ENCODE data around the gene FBLN2. TPM values are rescaled to one million over a fixed set of nuclear protein-coding genes. Genes with fewer than 3 reads are reported as not detected.

Gene FBLN2
- total RNA-seq, 1 experiment from 2014 or later, result 0.39 TPM

DNA sequence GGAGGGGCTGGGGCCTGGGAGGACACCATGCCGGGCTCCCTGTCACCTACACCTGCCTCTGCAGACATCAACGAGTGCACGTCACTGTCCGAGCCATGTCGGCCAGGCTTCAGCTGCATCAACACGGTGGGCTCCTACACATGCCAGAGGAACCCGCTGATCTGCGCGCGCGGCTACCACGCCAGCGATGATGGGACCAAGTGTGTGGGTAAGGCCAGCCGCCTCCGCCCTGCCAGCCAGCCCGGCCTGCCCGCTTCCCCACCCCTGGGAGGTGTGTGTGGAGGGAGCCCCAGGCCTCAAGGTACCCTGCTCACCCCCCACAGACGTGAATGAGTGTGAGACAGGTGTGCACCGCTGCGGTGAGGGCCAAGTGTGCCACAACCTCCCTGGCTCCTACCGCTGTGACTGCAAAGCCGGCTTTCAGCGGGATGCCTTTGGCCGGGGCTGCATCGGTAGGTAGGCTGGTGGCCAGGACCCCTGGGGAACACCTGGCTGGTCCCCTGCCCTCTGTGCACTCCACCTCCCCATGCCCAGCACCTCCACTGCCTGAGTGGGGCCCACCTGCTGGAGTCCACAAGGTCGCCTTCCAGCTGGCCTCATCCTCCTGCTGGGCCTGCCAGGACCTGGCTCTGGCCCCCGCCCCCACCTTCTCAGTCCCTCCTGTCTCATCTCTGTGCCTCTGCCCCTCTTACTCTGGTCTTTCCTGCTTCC lies 80.1 kb downstream of the FBLN2 start:
- Histone ChIP-seq H4K20me1 (ENCODE audit: insufficient read depth) (no peaks in the 10 kb centered on the region), H3K4me2 (ENCODE audit: low read length) (no peak overlapping the region), H3K9me2 (ENCODE audit: insufficient read depth) (no peaks in the 10 kb centered on the region), H3K27ac (ENCODE audit: low read depth, low read length) (no peak overlapping the region; the same call in 1 of the 2 replicates), H3K4me3 (replicated peaks in 1 of 2; ENCODE audit: low read depth in 1 of 2, low read length in 2 of 2) (no peak overlapping the region), H3K79me2 (ENCODE audit: insufficient read depth, low read length) (no peaks in the 10 kb centered on the region), H3K9ac (ENCODE audit: low read length) (no peak overlapping the region), H3K27me3 (ENCODE audit: insufficient read depth, low read length) (no peaks in the 10 kb centered on the region), H3K9me3 (ENCODE audit: control insufficient read depth in 1 of 2, insufficient read depth in 1 of 2, low read depth in 1 of 2, low read length in 2 of 2) (no peaks in the 10 kb centered on the region), H2AFZ (ENCODE audit: low read depth, low read length, poor library complexity, severe bottlenecking) (no peak overlapping the region), H3K36me3 (ENCODE audit: control insufficient read depth in 1 of 2, insufficient read depth in 2 of 2, low read length in 2 of 2) (no peaks in the 10 kb centered on the region), H3K4me1 (ENCODE audit: control insufficient read depth in 1 of 2, insufficient read depth in 2 of 2, low read length in 2 of 2) (no peaks in the 10 kb centered on the region)
- no peak for DNase-seq (ENCODE audit: low read depth, low spot score)
- POLR2A ChIA-PET, result no interaction called here
- intact Hi-C loops (cut with micrococcal nuclease), result no loop called here
- RAD21 ChIA-PET (ENCODE audit: low non-redundant PET in 1 of 2, low total read pairs in 2 of 2, uncharacterized antibody in 2 of 2, unreplicated experiment in 2 of 2), result no interaction called here
- ATAC-seq, result no peak
- no peak for TF ChIP-seq FOSL1 (IDR thresholded peaks at IDR 0.05; ENCODE audit: low read depth)
- TF ChIP-seq TCF7L2 (IDR thresholded peaks at IDR 0.05; ENCODE audit: borderline replicate concordance, extremely low read depth, insufficient read depth, insufficient read length), result no peak
- CTCF ChIA-PET, result no interaction called here
- BruUV-seq (replicated peaks), result no TSS peak

DNA sequence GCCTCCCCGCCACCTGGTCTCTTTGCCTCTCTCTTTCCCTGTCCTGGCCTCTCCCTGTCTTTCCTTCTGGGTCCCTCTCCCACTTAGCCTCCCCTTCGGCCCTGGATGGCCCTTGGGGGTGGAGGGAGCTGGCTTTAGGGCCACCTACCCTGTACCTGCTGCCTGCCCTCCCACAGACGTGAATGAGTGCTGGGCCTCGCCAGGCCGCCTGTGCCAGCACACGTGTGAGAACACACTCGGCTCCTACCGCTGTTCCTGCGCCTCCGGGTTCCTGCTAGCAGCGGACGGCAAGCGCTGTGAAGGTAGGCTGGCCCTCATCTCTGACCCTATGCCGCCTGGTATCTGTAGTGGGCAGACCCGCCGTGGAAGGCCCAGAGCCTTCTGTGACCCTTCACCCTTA lies 80.7 kb downstream of the FBLN2 start:
- no TSS peak for BruUV-seq (replicated peaks)
- Histone ChIP-seq H3K4me2 (ENCODE audit: low read length) (no peak overlapping the region), H3K9ac (ENCODE audit: low read length) (no peak overlapping the region), H3K79me2 (ENCODE audit: insufficient read depth, low read length) (no peaks in the 10 kb centered on the region), H4K20me1 (ENCODE audit: insufficient read depth) (no peaks in the 10 kb centered on the region), H3K4me1 (ENCODE audit: control insufficient read depth in 1 of 2, insufficient read depth in 2 of 2, low read length in 2 of 2) (no peaks in the 10 kb centered on the region), H3K27me3 (ENCODE audit: insufficient read depth, low read length) (no peaks in the 10 kb centered on the region), H3K9me3 (ENCODE audit: control insufficient read depth in 1 of 2, insufficient read depth in 1 of 2, low read depth in 1 of 2, low read length in 2 of 2) (no peaks in the 10 kb centered on the region), H3K4me3 (replicated peaks in 1 of 2; ENCODE audit: low read depth in 1 of 2, low read length in 2 of 2) (no peak overlapping the region), H3K9me2 (ENCODE audit: insufficient read depth) (no peaks in the 10 kb centered on the region), H3K36me3 (ENCODE audit: control insufficient read depth in 1 of 2, insufficient read depth in 2 of 2, low read length in 2 of 2) (no peaks in the 10 kb centered on the region), H3K27ac (ENCODE audit: low read depth, low read length) (no peak overlapping the region; the same call in 1 of the 2 replicates), H2AFZ (ENCODE audit: low read depth, low read length, poor library complexity, severe bottlenecking) (no peak overlapping the region)
- DNase-seq (ENCODE audit: low read depth, low spot score) (no peak), ATAC-seq (no peak)
- ChIA-PET CTCF (no interaction called here), POLR2A (no interaction called here), RAD21 (ENCODE audit: low non-redundant PET in 1 of 2, low total read pairs in 2 of 2, uncharacterized antibody in 2 of 2, unreplicated experiment in 2 of 2) (no interaction called here)
- intact Hi-C loops (cut with micrococcal nuclease), result no loop called here
- TF ChIP-seq RAD21 (IDR thresholded peaks at IDR 0.05; ENCODE audit: low read depth) (no peak), SIN3A (IDR thresholded peaks at IDR 0.05; ENCODE audit: low read depth) (no peak), MAX (IDR thresholded peaks at IDR 0.05) (no peak), CEBPB (IDR thresholded peaks at IDR 0.05; ENCODE audit: low read depth) (no peak), YY1 (IDR thresholded peaks at IDR 0.05; ENCODE audit: extremely low read depth, insufficient replicate concordance, low read depth, low read length) (no peak), POLR2A (IDR thresholded peaks at IDR 0.05; ENCODE audit: borderline replicate concordance, extremely low read depth, insufficient read depth, insufficient read length) (no peak), JUND (IDR thresholded peaks at IDR 0.05) (no peak), EZH2phosphoT487 (IDR thresholded peaks at IDR 0.05; ENCODE audit: borderline replicate concordance) (no peak), SP1 (IDR thresholded peaks at IDR 0.05; ENCODE audit: low read depth) (no peak), EGR1 (IDR thresholded peaks at IDR 0.05; ENCODE audit: low read depth) (no peak), TCF7L2 (IDR thresholded peaks at IDR 0.05; ENCODE audit: borderline replicate concordance, extremely low read depth, insufficient read depth, insufficient read length) (no peak), EZH2 (IDR thresholded peaks at IDR 0.05) (no peak), FOSL1 (IDR thresholded peaks at IDR 0.05; ENCODE audit: low read depth) (no peak), CBX3 (IDR thresholded peaks at IDR 0.05; ENCODE audit: low read depth) (no peak), ZNF274 (IDR thresholded peaks at IDR 0.05; ENCODE audit: low read depth, low read length) (no peak)
- TF ChIP-seq, protein P1, sequence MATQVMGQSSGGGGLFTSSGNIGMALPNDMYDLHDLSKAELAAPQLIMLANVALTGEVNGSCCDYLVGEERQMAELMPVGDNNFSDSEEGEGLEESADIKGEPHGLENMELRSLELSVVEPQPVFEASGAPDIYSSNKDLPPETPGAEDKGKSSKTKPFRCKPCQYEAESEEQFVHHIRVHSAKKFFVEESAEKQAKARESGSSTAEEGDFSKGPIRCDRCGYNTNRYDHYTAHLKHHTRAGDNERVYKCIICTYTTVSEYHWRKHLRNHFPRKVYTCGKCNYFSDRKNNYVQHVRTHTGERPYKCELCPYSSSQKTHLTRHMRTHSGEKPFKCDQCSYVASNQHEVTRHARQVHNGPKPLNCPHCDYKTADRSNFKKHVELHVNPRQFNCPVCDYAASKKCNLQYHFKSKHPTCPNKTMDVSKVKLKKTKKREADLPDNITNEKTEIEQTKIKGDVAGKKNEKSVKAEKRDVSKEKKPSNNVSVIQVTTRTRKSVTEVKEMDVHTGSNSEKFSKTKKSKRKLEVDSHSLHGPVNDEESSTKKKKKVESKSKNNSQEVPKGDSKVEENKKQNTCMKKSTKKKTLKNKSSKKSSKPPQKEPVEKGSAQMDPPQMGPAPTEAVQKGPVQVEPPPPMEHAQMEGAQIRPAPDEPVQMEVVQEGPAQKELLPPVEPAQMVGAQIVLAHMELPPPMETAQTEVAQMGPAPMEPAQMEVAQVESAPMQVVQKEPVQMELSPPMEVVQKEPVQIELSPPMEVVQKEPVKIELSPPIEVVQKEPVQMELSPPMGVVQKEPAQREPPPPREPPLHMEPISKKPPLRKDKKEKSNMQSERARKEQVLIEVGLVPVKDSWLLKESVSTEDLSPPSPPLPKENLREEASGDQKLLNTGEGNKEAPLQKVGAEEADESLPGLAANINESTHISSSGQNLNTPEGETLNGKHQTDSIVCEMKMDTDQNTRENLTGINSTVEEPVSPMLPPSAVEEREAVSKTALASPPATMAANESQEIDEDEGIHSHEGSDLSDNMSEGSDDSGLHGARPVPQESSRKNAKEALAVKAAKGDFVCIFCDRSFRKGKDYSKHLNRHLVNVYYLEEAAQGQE (IDR thresholded peaks at IDR 0.05; ENCODE audit: low read depth), result no peak

All from HCT116 (cell line).